ENCODE data around the gene MTMR2. TPM values are rescaled to one million over a fixed set of nuclear protein-coding genes. Genes with fewer than 3 reads are reported as not detected.
A peak's percentile ranks its signal among the peaks of the same experiment; 100 is the strongest.

The MTMR2 gene
- total and polyA plus RNA-seq, 2 of the 13 experiments (the other 11 are each of a cell fraction or from before 2014, with no cell fraction given): 12.7 to 22.3 TPM

DNA sequence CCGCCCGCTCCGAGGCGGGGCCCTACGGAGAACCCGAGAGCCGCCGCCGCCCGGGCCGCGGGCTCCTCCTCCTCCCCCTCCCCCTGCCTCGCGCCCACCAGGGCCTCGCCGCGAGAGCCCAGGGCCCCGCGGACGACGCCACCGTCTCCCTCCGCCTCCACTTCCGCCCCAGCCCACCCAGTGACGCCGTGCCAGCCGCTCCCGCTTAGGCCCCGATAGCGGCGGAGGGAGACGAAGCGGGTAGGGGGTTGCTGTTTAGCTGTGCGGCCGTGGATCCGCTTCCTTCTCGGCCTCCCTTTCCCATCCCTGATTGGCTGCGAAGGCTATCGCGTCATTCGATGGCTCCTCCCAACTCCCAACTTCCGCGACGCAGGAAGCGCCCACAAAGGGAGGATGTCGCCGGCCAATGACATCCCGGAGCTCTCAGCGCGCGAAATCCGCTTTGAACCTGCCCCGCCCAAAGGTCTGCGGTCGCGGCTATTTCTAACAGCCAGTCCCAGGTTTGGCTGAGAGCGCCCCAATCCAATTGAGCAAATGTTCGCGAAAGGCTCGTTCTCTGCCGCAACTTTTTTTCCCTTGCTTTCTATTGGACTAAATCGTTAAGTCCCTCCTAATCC, 134.3 kb downstream of the MTMR2 start, which contains the start of gene FAM76B:
TSS of gene FAM76B (minus strand) at position 277 of the 617 bp plus-strand sequence. CDS start 304 bp downstream, outside the sequence.
- no peaks in the 10 kb centered on the region for H3K9me3 ChIP-seq (ENCODE audit: low read length)
- peaks cover 47% of the 10 kb centered on the region for H3K4me1 ChIP-seq (ENCODE audit: insufficient read depth, low read length)
- peak; percentile 84 for ATAC-seq
- H3K79me2 ChIP-seq (ENCODE audit: insufficient read depth, low read length): peaks cover 53% of the 10 kb centered on the region
- WGBS (ENCODE audit: low lambda C conversion rate): under 1% methylated on average over 18 of the region's 62 CpGs
- peak; percentile 98 for DNase-seq (ENCODE audit: low spot score)
- POLR2A ChIA-PET: interaction anchor here (0.8 to 3.3 kb wide), 9 partner anchors 10 to 816 kb away, joined by 3 to 35 read pairs (median 5); partner anchors contain the start of genes CCDC82, CWC15, ENDOD1 and JRKL
- H4K20me1 ChIP-seq (ENCODE audit: insufficient read depth, low read length): no peaks in the 10 kb centered on the region; the same call in 1 of the 2 replicates
- in situ Hi-C loops (cut with HindIII; ENCODE audit: extremely low pct_ligation_motif_present, low pct_unique_long_range_greater_than_20kb) (no loop called here), intact Hi-C loops (cut with micrococcal nuclease; ENCODE audit: unreplicated experiment) (loop anchor here (1.0 to 2.0 kb wide), 3 partner anchors 559 to 721 kb away; partner anchors contain the start of genes CCDC82 and SESN3)
- no peaks in the 10 kb centered on the region; a peak in 1 of 5 replicates for H3K27me3 ChIP-seq (ENCODE audit: control insufficient read depth in 1 of 2, insufficient read depth in 2 of 2, low read length in 2 of 2)
- peaks cover 5 to 10% of the 10 kb centered on the region in 2 experiments for H3K36me3 ChIP-seq (replicated peaks in 1 of 2; ENCODE audit: control insufficient read depth in 1 of 2, insufficient read depth in 2 of 2, low read length in 2 of 2)
- CTCF ChIA-PET (ENCODE audit: low intra/inter-chr PET ratio, low total read pairs): no interaction called here
- peak within 1 kb of the TSS; percentile 98 for H3K27ac ChIP-seq (ENCODE audit: extremely low read length, insufficient read depth, low read length)
- TSS peak; percentile 46 for BruUV-seq (replicated peaks)
- peak within 1 kb of the TSS; percentile 87 to 98 (median 97) for H3K4me3 ChIP-seq (replicated peaks in 1 of 3; ENCODE audit: insufficient read depth in 1 of 3, low read depth in 2 of 3, low read length in 3 of 3)
- peak; percentile 94 for FAIRE-seq
- H3K4me2 ChIP-seq (ENCODE audit: low read depth, low read length): peak within 1 kb of the TSS; percentile 89
- peak within 1 kb of the TSS; percentile 97 for H3K9ac ChIP-seq (ENCODE audit: insufficient read depth, low read depth, low read length)
- H2AFZ ChIP-seq (ENCODE audit: low read length): peak within 1 kb of the TSS; percentile 82
- 0 out of 2 replicates have a peak, but pooled peaks have one; percentile 34 for TF ChIP-seq SIX1 (CRISPR knock-in tag; IDR thresholded peaks at IDR 0.05; ENCODE audit: borderline replicate concordance)
- TF ChIP-seq, protein P1, sequence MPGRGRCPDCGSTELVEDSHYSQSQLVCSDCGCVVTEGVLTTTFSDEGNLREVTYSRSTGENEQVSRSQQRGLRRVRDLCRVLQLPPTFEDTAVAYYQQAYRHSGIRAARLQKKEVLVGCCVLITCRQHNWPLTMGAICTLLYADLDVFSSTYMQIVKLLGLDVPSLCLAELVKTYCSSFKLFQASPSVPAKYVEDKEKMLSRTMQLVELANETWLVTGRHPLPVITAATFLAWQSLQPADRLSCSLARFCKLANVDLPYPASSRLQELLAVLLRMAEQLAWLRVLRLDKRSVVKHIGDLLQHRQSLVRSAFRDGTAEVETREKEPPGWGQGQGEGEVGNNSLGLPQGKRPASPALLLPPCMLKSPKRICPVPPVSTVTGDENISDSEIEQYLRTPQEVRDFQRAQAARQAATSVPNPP (CRISPR knock-in tag; IDR thresholded peaks at IDR 0.05): peak; percentile 76; the same call in 1 of the 2 replicates
- peak; percentile 80 for TF ChIP-seq ZNF274 (CRISPR knock-in tag; IDR thresholded peaks at IDR 0.05)
- TF ChIP-seq LCORL (IDR thresholded peaks at IDR 0.05): no peak
- peak; percentile 37; the same call in 1 of the 2 replicates for TF ChIP-seq LCORL (CRISPR knock-in tag; IDR thresholded peaks at IDR 0.05)
- TF ChIP-seq PAF1 (CRISPR knock-in tag; IDR thresholded peaks at IDR 0.05): no peak
- TF ChIP-seq ZNF256 (CRISPR knock-in tag; conservative IDR thresholded peaks at IDR 0.05): 0 out of 2 replicates have a peak, but pooled peaks have one; percentile 38
- no peak for TF ChIP-seq ZNF839 (CRISPR knock-in tag; IDR thresholded peaks at IDR 0.05; ENCODE audit: borderline replicate concordance)
- TF ChIP-seq MED8 (CRISPR knock-in tag; IDR thresholded peaks at IDR 0.05; ENCODE audit: insufficient replicate concordance): no peak
- TF ChIP-seq ZNF703 (CRISPR knock-in tag; IDR thresholded peaks at IDR 0.05; ENCODE audit: borderline replicate concordance): peak; percentile 90; the same call in 1 of the 2 replicates
- peak; percentile 80 for TF ChIP-seq NRL (CRISPR knock-in tag; IDR thresholded peaks at IDR 0.05; ENCODE audit: borderline replicate concordance)
- TF ChIP-seq SMARCC2 (IDR thresholded peaks at IDR 0.05): no peak
- no peak for TF ChIP-seq ATF7 (IDR thresholded peaks at IDR 0.05)
- peak; percentile 41; the same call in 1 of the 2 replicates for TF ChIP-seq ATF7 (CRISPR knock-in tag; IDR thresholded peaks at IDR 0.05)
- TF ChIP-seq, protein P2, sequence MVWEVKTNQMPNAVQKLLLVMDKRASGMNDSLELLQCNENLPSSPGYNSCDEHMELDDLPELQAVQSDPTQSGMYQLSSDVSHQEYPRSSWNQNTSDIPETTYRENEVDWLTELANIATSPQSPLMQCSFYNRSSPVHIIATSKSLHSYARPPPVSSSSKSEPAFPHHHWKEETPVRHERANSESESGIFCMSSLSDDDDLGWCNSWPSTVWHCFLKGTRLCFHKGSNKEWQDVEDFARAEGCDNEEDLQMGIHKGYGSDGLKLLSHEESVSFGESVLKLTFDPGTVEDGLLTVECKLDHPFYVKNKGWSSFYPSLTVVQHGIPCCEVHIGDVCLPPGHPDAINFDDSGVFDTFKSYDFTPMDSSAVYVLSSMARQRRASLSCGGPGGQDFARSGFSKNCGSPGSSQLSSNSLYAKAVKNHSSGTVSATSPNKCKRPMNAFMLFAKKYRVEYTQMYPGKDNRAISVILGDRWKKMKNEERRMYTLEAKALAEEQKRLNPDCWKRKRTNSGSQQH (CRISPR knock-in tag; IDR thresholded peaks at IDR 0.05; ENCODE audit: low read depth): peak; percentile 91
- TF ChIP-seq CHCHD3 (CRISPR knock-in tag; IDR thresholded peaks at IDR 0.05): no peak
- no peak for TF ChIP-seq ATRX (CRISPR knock-in tag; IDR thresholded peaks at IDR 0.05; ENCODE audit: borderline replicate concordance)
- TF ChIP-seq NR2F1 (CRISPR knock-in tag; IDR thresholded peaks at IDR 0.05): no peak
- peak; percentile 83; the same call in 1 of the 2 replicates for TF ChIP-seq ZNF614 (CRISPR knock-in tag; IDR thresholded peaks at IDR 0.05; ENCODE audit: borderline replicate concordance)
- no peak for TF ChIP-seq SMAD1 (CRISPR knock-in tag; IDR thresholded peaks at IDR 0.05; ENCODE audit: borderline replicate concordance, low read depth)
- TF ChIP-seq SSRP1 (CRISPR knock-in tag; IDR thresholded peaks at IDR 0.05): no peak
- no peak; the same call in 1 of the 2 replicates for TF ChIP-seq ZNF564 (CRISPR knock-in tag; IDR thresholded peaks at IDR 0.05)

All from HepG2 (cell line).